ENCODE measurements around the gene NTHL1. TPM values are rescaled to one million over a fixed set of nuclear protein-coding genes. Genes with fewer than 3 reads are reported as not detected.

Gene NTHL1
- total and polyA plus RNA-seq, 10 of the 15 experiments (the other 5 are each of a cell fraction or from before 2014, with no cell fraction given): 0.85 to 54.7 (median 39.0) TPM

DNA sequence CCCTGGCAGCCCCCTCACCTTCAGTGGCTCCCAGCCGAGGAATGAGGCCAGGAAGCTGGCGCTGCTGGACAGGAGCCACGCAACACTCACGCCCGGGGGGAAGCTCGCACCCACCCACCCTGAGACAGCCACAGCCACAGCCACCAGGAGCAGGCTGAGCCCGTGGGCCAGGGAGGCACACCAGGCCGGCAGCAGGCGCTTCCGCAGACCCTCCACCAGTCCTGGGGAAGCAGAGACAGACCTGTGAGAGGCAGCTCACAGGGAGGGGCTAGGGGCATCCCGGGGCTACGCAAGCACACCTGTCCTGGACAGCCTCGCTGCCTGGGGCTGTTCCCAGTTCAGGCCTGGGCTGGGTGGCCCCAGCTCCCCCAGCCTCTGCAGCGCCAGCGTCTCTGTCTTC lies 46.2 kb upstream of the NTHL1 start:
- intact Hi-C loops (cut with micrococcal nuclease; ENCODE audit: unreplicated experiment) (no loop called here), in situ Hi-C loops (cut with MboI) (no loop called here)
- Histone ChIP-seq H3K36me3 (ENCODE audit: control insufficient read depth in 2 of 2, insufficient read depth in 2 of 2, low read length in 1 of 2) (peaks cover 2 to 3% of the 10 kb centered on the region in 2 experiments; a peak in 3 of 4 replicates), H3K27ac (ENCODE audit: control insufficient read depth, insufficient read depth) (no peak overlapping the region), H4K20me1 (ENCODE audit: control insufficient read depth, insufficient read depth) (no peaks in the 10 kb centered on the region), H3K9ac (ENCODE audit: control insufficient read depth, insufficient read depth, low read length) (no peak overlapping the region), H3K79me2 (ENCODE audit: control insufficient read depth, insufficient read depth, low read length) (no peaks in the 10 kb centered on the region), H3K4me2 (ENCODE audit: control insufficient read depth, insufficient read depth) (no peak overlapping the region), H3K4me1 (ENCODE audit: control insufficient read depth, insufficient read depth, low read length) (no peaks in the 10 kb centered on the region), H3K9me3 (replicated peaks; ENCODE audit: control insufficient read depth, insufficient read depth, low read length) (no peaks in the 10 kb centered on the region), H3K27me3 (replicated peaks in 1 of 2; ENCODE audit: control insufficient read depth in 2 of 2, insufficient read depth in 2 of 2, low read length in 1 of 2) (no peaks in the 10 kb centered on the region), H2AFZ (ENCODE audit: control insufficient read depth, low read depth, low read length) (no peak overlapping the region), H3K4me3 (no peak overlapping the region)
- ChIA-PET CTCF (no interaction called here), RAD21 (ENCODE audit: unreplicated experiment) (no interaction called here), POLR2A (no interaction called here), SMC1A (ENCODE audit: uncharacterized antibody, unreplicated experiment) (no interaction called here)
- BruUV-seq (replicated peaks): no TSS peak
- ATAC-seq (no peak), DNase-seq (ENCODE audit: low read depth, low spot score) (no peak), FAIRE-seq (no peak)
- 91% methylated on average over 15 of the region's 15 CpGs for WGBS (ENCODE audit: insufficient coverage, insufficient replicate concordance, low lambda C conversion rate, missing lambda C conversion rate)
- TF ChIP-seq JUNB (IDR thresholded peaks at IDR 0.05) (no peak), JUND (IDR thresholded peaks at IDR 0.05; ENCODE audit: low read depth, low read length) (no peak), RFX5 (IDR thresholded peaks at IDR 0.05; ENCODE audit: low read depth, low read length) (no peak), TCF12 (IDR thresholded peaks at IDR 0.05; ENCODE audit: low read depth, low read length) (no peak), BHLHE40 (IDR thresholded peaks at IDR 0.05; ENCODE audit: borderline replicate concordance in 1 of 2, low read depth in 2 of 2, low read length in 1 of 2) (no peak), CBX5 (IDR thresholded peaks at IDR 0.05; ENCODE audit: low read depth) (no peak), RELA (IDR thresholded peaks at IDR 0.05; ENCODE audit: borderline replicate concordance, partially characterized antibody) (no peak)
- TF ChIP-seq, protein P1, sequence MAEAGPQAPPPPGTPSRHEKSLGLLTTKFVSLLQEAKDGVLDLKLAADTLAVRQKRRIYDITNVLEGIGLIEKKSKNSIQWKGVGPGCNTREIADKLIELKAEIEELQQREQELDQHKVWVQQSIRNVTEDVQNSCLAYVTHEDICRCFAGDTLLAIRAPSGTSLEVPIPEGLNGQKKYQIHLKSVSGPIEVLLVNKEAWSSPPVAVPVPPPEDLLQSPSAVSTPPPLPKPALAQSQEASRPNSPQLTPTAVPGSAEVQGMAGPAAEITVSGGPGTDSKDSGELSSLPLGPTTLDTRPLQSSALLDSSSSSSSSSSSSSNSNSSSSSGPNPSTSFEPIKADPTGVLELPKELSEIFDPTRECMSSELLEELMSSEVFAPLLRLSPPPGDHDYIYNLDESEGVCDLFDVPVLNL (IDR thresholded peaks at IDR 0.05; ENCODE audit: low read depth, low read length): no peak
- TF ChIP-seq, protein P2, sequence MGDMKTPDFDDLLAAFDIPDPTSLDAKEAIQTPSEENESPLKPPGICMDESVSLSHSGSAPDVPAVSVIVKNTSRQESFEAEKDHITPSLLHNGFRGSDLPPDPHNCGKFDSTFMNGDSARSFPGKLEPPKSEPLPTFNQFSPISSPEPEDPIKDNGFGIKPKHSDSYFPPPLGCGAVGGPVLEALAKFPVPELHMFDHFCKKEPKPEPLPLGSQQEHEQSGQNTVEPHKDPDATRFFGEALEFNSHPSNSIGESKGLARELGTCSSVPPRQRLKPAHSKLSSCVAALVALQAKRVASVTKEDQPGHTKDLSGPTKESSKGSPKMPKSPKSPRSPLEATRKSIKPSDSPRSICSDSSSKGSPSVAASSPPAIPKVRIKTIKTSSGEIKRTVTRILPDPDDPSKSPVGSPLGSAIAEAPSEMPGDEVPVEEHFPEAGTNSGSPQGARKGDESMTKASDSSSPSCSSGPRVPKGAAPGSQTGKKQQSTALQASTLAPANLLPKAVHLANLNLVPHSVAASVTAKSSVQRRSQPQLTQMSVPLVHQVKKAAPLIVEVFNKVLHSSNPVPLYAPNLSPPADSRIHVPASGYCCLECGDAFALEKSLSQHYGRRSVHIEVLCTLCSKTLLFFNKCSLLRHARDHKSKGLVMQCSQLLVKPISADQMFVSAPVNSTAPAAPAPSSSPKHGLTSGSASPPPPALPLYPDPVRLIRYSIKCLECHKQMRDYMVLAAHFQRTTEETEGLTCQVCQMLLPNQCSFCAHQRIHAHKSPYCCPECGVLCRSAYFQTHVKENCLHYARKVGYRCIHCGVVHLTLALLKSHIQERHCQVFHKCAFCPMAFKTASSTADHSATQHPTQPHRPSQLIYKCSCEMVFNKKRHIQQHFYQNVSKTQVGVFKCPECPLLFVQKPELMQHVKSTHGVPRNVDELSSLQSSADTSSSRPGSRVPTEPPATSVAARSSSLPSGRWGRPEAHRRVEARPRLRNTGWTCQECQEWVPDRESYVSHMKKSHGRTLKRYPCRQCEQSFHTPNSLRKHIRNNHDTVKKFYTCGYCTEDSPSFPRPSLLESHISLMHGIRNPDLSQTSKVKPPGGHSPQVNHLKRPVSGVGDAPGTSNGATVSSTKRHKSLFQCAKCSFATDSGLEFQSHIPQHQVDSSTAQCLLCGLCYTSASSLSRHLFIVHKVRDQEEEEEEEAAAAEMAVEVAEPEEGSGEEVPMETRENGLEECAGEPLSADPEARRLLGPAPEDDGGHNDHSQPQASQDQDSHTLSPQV (IDR thresholded peaks at IDR 0.05): no peak
- TF ChIP-seq, protein P3, sequence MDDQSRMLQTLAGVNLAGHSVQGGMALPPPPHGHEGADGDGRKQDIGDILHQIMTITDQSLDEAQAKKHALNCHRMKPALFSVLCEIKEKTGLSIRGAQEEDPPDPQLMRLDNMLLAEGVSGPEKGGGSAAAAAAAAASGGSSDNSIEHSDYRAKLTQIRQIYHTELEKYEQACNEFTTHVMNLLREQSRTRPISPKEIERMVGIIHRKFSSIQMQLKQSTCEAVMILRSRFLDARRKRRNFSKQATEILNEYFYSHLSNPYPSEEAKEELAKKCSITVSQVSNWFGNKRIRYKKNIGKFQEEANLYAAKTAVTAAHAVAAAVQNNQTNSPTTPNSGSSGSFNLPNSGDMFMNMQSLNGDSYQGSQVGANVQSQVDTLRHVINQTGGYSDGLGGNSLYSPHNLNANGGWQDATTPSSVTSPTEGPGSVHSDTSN (IDR thresholded peaks at IDR 0.05; ENCODE audit: insufficient replicate concordance, low read depth, low read length): no peak
- TF ChIP-seq, protein P4, sequence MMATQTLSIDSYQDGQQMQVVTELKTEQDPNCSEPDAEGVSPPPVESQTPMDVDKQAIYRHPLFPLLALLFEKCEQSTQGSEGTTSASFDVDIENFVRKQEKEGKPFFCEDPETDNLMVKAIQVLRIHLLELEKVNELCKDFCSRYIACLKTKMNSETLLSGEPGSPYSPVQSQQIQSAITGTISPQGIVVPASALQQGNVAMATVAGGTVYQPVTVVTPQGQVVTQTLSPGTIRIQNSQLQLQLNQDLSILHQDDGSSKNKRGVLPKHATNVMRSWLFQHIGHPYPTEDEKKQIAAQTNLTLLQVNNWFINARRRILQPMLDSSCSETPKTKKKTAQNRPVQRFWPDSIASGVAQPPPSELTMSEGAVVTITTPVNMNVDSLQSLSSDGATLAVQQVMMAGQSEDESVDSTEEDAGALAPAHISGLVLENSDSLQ (IDR thresholded peaks at IDR 0.05): no peak
